GM19099 (cell line): Measurements from ENCODE around the gene TPRN.

Experiments used
- POLR2A ChIP-seq: IDR thresholded peaks from 3 replicates; pipeline ENCODE4 v1.6.1; 2011; ENCODE audit warnings: low read depth; ENCODE audit not compliant: insufficient read length; ENCODE audit errors: extremely low read depth

The TPRN gene

DNA sequence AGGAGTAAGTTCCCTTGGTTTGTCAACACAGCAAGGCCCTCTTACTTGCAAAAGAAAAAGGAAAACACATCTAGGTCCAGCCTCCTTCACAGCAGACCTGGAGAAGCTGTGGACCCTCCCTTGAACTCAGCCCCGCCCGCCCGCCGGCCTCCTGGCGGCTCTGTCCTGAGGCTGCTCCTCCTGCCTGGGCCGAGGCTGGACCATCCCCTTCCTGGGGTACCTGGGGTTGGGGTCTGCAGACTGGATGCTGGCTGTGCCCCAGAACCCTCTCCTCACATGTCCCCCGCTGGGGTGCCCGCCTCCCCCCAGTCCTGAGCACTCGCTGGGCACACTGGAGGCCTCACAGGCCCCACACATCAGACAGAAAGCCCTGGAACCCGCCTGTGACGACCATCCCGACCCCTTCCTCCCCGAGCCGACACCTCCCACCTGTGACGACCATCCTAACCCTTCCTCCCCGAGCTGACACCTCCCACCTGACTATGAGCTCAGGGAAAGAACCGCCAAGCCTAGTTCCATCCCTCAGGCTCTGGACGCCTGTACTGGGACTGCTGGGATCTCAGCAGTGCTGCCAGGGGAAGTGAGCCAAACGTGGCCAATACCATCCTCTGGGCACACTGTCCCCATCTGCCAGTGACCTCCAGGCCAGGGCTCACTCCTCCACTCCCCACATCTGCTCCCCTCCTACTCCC, 21.5 kb downstream of the TPRN start:
- TF ChIP-seq POLR2A = no peak

- no peak for TF ChIP-seq POLR2A
These were observed 22.2 kb downstream of the TPRN start for GRCh38 chr9:137178201-137178938.

DNA sequence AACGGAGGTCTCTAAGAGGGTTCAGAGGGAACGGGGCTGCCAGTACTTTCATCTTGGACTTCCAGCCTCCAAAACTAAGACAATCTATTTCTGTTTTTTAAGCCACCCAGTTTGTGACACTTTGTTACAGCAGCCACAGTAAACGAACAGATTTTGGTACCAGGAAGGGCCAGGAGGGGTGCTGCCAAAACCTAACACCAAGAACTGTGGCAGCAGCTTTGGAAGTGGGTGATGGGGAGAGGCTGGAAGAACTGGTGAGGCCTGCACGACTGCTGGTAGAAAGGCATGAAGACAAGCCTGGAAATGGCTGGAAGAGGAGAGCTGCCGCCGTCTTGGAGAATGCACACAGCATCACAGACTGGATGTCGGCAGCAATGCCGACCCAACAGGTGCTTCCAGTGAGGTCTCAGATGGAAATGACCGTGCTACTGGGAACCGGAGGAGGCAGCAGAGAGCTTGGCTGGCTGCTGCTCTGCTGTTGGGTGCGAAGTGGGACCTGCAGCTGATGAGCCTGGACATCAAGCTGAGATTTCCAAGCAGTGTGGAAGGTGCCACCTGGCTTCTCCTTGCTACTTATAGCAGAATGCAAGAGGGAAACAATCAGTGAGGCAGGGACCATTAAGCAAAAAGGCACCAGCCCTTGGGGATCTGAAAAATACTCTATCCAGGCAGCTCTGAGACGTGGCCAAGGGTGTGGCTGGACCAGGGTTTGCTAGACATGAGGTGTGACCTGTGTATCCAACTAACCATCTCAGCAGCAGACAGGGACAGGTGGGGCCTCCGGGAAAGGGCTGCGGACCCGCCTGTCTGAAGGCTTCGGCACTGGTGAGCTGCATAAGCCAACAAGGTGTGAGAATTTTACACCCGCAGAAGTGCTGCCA, 24.0 kb downstream of the TPRN start:
- TF ChIP-seq POLR2A = no peak

DNA sequence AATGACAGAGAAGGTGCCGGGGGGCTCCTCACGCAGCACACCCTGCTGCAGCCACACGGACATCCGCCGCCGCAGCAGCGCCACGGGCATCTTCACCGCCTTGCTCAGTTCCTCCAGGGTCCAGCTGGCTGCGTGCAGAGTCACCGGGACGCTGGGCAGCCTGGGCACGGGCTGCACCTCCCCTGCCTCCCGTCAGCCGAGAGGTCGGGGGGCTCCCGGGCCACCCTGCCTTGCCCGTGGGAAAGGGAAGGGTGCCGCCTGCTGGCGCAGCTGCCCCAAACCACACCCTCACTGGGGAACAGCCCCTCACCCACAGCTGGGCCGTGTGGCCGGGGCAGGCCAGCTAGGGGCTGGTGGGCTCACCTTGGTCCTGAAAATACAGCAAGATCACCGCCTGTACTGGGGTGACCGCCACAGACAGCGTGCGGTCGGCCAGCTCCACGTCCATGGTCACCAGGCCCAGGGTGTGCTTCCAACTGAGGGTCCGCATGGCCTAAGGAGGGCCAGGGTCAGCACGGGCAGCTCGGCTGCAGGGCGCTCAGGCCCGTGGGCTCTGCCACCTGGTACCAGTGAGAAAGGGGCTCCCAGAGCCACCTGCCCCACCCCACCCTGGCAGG, 25.1 kb downstream of the TPRN start:
- TF ChIP-seq POLR2A = no peak

DNA sequence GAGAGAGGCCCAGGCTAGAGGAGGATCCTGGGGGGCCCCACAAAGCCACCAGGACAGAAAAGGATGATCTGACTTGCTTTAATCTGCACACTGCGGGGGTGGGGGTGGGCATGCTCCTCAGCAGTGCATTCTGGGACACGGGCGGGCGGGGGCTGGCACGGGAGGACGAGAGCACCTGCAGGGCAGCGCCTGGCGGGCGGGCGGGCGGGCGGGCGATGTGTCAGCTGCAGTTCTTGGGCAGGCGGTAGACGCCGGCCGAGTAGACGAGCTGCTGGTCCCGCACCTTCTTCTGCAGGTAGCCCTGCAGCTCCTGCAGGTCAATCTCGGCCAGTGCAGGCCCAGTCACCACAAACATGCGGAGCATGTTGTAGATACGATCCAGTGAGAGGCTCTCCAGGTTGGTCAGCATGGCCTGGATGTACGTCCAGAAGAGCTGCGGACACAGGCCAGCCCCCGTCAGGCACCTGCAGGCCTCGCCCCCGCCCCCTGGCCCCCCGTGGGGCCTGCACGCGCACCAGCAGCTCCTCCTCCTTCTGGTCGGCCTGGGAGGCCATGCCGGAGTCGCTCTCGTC, 25.7 kb downstream of the TPRN start:
- TF ChIP-seq POLR2A = no peak

- no peak for TF ChIP-seq POLR2A
These were observed 26.5 kb downstream of the TPRN start for GRCh38 chr9:137173796-137174664.

GRCh38 chr9:137172901-137173795, 27.4 kb downstream of the TPRN start:
- TF ChIP-seq POLR2A = no peak

- TF ChIP-seq POLR2A = no peak
These were observed 29.2 kb downstream of the TPRN start for GRCh38 chr9:137171149-137171900.

- TF ChIP-seq POLR2A = no peak
These were observed 29.9 kb downstream of the TPRN start for GRCh38 chr9:137170486-137171148.

DNA sequence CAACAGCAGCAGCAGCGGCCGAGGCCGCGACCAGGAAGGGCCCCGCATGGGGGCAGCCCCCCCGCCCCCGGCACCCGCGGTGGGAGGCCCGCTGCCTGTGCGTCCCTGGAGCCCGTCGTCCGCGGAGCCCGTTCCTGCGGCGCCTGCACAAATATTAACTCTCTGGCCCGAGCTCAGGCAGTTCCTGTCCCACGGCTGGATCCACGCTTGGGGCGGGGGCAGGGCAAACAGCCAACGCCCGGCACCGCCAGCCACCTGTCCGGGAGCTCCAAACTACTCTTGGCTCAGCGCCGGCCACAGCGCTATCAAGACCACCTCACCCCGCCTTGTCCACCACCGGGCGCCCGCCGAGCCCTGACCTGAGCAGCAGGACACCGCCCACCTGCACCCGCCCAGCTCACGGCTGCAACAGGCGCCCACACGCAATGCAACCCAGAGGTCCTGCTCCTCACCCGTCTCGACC, 30.6 kb downstream of the TPRN start, which contains the start of gene LRRC26:
Gene LRRC26, minus strand, starts transcription at position 156 of the 463 bp plus-strand sequence. Its CDS starts 108 bp downstream, at position 48.
- TF ChIP-seq POLR2A = no peak
